HG02884 (cell line): ENCODE data around the gene ARL3.

Experiments used
- ATAC-seq: cut with Tn5 transposase; IDR thresholded peaks from one replicate; pipeline ENCODE4 v1.9.1; 2021; ENCODE audit warnings: mild to moderate bottlenecking, moderate library complexity; ENCODE audit not compliant: unreplicated experiment

Gene ARL3

DNA sequence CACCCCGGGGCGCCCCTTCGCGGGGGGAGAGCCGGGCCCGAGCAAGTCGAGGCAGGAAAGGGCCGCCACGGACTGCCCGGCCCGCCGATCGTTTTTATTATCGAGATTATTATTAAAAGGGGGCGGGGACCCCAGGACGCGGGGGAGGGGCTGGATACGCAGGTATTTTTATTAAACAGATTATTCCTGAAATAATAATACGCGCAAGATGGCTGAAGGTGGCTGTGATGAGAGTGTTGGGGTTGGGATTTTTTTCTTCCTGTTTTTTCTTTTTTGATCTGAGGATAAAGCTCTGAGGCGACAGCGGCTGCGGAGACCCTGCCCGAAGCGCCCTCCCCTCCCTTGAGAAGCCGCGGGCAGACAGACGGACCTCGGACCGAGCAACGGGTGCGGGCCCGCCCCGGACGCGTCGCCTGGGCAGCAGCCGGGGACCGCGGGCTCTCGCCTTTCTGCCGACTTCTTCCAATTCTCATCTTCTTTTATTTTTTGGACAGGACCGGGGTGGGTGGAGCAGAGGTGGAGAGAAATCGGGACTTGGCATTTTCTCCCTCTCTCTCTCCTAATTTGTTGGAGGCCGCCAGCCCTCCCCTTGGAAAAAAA is 71.4 kb downstream of the ARL3 start:
- ATAC-seq = no peak

DNA sequence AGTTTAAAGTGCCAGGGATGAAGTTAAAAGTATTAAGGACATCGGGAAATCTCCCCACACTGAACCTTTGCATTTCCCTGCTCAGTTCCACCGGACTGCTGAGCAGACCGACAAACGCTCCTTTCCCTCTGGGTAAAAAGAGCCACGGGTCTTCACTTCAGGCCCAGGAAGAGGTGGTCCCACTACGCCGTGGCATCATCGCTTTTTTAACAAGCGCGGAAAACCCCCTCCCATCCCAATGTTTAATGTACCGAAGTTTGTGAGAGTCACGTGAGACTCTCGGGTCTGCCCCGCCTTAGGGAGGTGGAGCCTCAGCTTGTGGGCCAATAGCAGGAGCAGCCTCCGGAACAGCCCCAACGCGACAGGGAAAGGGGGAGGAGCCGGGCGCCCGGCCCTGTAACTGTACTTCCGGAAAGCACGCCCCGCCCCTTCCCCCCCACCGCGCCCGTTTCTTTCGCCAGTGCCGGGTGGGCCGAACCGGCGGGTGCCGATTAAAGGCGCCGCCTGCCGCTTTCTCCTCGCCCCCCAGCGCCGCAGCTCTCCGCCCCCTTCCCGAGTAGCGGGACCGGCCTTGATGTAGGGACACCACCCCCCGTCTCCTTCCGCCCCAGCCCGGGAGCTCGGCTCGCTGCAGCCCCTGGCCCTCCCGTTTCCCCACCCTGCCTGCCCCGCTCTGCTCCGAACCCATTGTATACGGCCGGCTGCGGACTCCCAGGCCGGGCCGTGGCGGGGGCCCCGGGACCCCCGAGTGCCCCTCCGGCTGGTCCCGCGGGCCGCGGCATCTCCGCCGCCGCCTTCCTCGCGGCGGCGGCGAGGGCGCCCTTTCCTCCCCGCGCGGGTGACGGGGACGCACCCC is 72.1 kb downstream of the ARL3 start:
- peak; percentile 41 for ATAC-seq

DNA sequence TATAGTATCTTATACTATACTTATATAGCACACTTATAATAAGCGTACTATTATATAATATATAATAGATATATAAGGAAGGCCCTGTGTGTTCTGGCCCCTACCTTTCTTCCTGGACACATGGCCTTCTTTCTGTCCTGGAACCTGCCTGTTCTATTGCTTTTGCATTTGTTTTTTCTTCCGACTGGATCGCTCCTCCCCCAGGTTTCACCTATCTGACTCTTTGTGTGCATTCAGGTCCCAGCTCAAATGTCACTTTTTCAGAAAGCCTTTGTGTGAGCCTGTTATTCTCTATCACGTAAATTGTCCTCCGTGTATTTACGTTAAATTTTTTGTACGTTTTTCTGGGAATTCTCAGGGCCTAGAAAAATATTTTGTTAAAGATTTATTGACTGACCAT is 72.8 kb downstream of the ARL3 start:
- ATAC-seq = no peak

DNA sequence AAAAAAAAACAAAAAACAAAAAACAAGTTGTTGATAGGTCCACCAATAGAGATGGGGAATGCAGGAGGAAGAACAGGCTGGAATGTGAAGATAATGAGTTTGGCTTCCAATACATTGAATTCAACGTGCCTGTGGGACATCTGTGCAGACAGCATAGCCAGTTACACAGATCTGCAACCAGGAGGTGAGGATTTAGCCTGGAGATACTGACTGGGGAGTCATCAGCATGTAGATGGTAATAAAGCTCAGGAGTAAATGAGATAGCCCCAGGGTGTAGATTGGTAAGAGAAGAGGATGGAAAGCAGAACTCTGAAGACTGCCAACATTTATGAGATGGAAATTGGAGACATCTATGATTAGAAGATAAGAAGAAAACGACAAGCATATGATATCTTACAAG is 74.7 kb downstream of the ARL3 start:
- ATAC-seq = no peak

DNA sequence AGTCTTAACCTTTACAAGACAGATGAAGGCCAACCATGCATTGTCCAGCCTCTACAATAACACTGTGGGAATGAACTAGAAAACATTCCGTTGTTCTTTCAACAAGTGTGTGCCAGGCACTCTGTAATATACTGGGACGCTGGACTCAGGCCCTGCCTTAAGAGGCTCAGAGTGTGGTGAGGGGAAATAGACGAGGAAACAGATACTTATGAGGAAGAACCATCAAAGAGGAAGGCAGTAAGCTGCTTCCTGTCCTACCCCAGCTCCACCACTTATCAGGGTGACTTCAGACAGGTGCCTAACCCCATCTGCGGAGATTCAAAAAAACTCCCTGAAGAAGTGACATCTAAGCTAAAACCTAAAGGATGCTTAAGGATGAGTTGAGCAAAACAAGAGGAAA is 78.8 kb downstream of the ARL3 start:
- no peak for ATAC-seq

DNA sequence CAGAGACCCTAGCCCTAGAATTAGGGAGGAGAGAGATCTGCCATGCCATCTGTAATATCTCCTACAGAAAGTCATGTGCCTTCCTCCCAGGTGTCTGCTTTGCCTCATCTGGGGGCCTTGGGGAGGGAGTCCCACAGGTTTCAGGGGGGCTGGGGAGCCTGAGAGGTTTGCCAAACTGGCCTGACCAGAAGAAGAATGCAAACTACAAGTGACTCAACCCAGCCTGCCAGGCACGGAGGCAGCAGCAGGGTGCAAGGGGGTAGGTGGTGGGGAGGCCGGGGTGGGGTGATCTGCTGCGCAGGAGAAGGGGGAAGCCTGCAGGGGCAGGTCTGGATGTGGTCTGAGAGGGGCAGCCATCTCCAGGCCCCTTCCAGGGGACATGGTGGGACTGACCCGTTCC is 79.5 kb downstream of the ARL3 start:
- no peak for ATAC-seq

DNA sequence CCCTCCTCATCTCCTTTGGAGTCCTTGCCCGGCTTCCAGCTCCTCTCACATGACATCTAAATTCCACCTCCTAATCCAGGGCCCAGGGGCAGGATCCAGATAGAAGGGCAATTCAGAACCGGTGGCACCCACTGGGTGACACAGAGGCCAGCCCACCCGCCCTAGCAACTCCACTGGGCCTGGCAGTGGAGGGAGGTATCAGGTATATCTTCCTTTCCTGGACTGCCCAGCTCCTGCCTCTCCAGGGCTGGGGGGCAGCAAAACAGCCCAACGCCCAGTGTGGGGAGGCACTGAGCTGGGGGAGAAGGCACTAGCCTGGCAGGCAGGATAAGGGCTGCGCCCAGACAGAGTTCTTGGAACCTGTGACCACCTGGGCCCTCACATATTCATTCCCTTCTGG is 80.3 kb downstream of the ARL3 start:
- ATAC-seq = no peak

DNA sequence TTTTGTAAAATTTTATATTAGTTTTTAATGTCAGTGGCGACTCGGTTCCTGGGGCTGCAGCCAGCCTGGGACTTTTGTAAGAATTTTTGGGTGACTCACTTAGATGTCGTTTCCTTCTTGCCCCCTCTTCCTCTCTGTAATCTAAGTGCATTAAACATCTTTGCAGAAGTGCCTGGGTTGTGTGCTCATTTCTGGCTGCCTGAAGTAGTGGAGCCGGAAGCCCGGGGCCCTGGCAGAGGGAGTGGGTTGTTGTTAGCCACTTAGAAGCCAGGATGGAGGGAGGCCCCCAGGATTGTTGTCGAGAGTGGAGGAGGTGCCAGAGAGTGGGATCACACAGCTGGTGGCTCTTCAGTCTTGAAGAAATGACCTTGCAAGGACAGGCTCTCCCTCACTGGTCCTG is 80.9 kb downstream of the ARL3 start:
- ATAC-seq = no peak

DNA sequence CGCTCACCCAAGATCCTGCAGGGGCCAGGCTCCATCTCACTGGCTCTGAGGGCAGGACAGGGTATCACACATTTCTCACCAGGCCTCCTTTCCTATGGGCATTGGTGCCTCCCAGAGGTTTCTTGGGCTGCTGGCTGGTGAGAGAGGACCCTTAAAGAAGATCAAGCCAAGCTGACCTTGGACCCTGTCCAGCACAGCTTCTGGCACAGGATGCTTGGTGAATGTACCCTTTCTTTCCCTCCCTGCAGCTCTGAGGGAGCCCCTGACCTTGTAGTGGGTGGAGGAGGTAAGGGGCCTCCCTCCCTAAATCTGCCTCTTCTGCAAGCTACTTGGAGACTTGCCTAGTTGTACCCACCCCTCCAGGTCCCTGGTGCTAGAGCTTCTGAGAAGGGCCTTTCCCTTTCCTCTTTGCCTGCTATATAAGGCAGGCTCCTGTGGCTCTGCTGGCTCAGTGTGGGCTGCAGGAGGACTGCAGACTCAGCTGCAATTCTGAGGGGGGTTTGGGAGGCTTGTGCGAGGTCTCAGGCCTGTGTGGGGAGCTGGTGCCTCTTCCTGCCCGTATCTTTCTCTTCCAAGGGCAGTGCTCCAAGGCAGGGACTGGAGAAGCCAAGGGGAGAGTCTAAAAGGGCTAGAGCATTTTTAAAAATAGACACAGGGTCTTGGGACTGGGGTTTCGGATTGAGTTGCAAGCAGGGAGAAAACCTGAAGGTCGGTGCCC is 81.6 kb downstream of the ARL3 start:
- no peak for ATAC-seq

DNA sequence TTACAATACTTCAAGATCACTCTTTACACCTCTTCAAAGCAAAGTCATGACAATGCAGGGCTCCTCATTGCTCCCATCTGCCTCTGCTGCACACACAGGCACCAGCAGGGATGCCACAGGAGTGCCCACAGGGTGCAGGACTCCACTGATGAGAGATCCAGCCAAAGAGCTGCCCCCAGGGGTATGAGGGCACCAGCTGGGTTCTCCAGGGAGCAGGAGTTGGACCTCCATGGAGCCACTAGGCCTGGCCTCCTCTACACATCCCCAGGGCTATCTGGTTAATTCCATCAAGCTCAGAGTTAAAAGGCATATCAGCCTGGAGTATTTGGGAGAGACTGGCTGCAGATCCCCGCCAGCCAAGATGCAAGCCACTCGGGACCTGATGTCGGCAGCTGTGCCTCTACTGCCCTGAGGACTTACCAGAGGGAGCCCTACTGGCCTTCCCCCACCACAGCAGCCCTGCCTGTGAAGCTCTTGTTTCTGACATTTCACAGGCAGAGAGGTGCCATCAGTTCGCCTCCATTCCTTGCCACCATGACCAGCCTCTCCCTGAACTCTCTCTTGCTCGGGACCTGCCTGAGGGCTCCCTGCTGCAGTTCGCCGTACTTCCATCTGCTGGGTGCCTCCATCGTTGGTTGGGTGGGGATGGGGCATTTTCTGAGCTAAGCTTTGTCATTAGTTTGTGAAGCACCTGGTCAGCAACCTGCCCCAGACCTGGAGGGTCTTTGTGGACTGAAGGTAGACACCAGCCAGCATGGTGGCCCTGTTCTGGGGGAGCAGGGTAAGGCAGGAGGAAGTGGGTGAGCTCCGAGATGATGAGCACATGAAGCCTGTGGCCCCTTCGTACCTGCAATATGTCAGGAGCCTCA is 82.4 kb downstream of the ARL3 start:
- no peak for ATAC-seq

DNA sequence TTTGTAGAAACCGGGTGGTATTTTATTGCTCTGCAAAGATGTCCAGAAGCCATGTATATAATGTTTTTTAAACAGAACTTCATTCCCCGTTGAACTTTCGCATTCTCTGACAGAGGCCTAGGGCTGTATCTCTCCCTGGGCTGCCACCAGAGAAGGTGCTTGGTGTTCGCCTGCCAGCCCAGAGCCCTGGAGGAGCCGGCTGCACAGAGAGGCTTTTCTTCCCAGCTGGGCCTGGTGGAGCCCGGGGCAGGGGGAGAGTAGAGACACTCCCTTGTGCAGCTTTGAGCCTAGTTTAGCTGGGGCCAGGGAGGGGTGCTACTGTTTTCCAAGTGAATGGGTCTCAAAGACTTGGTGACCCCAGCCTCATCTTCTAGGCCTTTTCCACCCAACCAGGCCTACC is 83.5 kb downstream of the ARL3 start:
- ATAC-seq = no peak

DNA sequence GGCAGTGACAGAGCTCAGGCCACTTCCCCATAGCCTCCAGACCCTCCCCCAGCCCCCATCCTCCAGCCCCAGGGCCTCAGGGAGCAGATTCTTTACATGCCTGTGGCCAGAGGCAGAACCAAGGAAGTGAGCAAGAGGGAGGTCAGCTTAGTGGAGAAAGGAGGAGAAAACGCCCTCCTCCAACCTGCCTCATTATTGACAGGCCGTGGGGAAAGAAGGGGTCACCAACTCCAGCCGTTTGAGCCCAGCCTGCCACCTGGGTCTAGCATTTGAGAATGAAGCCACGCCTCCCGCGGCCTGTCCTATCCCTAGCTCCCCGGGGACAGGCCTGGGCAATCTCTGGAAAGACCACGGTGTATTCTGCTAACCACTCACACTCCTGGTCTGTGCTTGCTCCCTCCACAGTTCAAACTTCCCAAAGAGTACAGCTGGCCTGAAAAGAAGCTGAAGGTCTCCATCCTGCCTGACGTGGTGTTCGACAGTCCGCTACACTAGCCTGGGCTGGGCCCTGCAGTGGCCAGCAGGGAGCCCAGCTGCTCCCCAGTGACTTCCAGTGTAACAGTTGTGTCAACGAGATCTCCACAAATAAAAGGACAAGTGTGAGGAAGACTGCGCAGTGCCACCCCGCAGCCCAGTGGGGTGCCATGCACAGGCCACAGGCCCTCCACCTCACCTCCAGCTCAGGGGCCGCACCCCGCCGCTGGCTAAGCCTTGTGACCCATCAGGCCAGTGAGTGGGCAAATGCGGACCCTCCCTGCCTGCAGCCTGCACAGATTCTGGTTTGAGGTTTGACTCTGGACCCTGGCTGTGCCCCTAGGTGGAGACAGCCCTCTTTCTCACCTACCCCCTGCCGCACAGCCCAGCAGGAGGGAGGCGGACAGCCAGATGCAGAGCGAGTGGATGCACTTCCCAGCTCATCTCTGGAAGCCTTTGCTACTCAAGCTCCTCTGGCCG is 84.3 kb downstream of the ARL3 start:
- ATAC-seq = no peak

DNA sequence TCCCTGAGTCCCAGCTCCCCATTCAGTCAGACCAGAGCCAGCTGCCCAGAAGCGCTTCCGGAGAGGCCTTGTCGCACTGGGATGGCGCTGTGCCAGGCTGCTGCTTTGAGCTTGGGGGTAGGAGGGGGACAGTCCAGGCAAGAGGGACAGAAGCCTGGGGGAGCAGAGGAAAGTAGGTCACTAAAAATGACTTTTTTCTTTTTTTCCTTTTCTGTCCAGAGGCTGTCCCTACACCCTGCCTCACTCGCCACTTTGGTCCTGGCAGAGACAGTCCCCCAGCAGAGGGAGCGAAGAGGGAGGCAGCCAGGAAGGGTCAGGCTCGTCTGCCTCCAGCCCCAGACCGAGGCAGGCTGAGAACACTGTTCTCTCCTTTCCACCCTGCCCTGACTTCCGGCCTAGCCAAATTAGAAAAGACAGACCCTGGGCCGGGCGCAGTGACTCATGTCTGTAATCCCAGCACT is 85.7 kb downstream of the ARL3 start:
- ATAC-seq = no peak

DNA sequence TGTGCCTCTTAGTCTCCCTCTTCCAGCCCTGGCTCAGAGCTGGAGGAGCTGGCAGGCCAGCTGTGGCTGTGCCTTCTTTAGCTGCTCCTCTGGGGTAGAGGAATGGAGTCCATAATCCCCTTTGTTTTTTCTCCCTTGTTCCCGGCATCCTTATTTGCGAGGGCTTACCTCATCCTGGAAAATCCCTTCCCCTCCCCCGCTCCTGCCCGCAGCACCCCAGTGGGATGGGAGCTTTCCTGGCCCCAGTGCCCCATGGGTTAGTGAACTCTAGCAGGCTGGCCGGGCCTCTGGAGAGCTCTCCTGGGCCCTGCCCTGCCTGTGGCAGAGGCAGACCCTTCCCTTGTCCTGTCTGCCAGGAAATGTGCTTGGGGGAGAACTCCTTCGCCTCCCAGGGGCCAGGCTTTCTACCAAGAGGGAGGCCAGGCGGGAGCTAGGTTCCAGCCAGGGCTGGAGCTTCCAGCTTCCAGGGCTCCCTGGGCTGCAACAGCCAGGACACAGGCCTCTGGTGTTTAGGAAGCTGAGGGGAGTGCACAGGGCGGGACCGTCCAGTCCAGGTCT is 86.4 kb downstream of the ARL3 start:
- ATAC-seq = no peak

DNA sequence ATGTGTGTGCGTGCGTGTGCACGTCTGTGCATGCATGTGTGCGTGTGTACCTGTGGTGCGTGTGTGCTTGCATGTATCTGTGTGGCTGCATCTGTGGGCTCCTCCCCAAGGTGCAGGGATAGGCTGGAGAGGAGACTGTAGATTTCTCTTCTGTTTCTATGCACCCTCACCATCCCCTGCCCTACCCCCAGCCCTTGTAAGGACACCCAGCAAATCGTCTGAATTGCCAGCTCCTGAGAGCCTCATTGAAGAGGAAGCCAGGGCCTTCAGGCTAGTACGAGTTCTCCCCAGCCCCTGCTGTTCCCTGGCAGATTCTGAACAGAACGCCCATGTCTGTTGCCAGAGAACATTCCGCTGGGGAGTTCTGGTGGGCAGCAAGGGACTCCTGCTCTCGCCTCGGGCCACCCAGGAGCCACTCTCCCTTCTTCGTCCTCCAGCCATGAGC is 86.9 kb downstream of the ARL3 start:
- no peak for ATAC-seq

DNA sequence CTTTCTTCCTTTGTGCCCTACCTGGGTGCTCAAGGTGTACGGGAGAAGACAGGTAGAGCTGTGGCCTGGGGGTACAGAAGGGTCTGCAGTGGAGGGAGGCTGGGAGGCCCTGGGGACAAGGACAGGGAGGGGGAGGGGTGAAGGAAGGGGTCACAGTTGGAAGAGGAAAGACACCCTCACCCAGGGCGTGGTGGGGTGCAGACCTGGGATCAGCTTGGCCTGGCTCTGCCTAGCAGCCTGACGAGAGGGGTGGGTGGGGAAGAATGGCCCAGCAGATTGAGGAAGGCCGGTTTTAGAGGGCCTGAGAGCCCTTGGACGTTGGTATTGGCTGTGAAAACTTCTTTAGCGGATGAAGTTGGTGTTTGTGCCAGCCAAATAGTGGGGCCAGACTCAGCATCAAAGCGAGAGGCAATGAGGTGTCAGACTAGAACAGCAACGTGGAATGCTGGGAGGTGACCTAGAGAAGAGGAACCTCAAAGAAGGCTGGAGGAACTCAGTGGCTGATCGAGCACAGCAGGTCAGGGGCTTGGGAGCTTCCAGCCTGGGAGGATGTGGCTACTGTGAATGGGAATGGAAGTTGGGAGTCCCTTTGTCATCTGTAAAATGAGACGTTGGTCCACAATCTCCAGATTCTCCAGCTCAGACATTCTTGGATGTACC is 88.0 kb downstream of the ARL3 start:
- no peak for ATAC-seq

DNA sequence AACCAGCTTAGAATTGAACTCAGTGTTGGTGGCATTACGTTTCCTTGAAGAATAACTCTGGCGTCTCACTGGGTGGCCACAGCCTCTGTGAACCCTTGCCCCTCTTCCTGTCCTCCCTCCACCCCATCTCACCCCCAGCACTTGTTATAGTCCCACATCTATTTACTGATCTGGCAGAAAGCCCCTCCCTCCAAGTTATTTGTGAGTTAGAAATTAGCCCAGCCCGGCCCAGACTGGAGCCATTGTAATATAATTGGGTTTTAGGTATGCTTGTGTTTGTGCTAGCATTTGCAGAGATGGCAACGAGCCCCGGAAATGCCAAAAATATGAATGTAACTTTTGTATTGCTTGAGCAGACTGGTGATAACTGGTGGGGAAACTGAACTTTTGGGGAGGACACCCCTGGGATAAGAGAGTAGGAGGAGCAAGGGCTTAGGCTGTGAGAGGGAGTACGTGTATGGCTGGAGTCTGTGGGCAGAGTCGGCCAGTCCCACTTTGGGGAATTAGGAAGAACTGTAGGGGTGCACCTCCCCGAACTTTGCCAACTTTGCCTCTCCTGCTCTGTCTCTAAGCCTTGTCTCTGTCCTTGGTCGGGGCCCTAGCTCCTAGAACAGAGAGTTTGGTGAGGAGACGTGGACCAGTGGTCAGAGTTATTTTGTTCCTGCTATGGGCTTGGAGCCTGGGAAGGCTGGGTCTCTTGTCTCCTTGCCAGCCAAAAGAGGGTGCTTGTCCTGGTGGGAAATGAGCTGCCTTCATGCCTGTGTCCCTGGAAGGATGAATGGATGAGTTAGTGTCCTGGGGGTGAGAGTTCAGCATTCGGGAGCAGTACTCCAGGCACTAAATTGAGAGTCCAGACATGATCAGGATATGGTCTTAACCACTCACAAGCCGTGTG is 89.2 kb downstream of the ARL3 start:
- ATAC-seq = no peak

DNA sequence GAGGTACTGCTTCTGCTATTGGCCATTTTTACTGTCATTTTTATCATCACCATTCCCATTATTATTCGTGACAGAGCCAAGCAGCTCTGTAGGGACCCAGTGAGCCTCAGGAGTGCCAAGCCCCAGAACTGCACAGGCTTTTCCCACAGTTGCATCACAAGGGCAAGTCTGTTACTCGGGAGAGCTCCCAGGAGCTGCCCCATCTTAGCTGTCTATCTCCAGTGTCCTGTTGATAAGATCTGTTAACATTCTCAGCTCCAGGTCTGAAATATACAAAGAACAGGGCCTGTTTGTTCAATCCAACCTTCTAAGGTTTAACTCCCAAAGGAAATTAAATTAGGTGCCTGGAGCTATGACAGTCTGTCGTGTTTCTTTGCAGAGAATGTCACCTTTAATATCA is 90.1 kb downstream of the ARL3 start:
- ATAC-seq = no peak
